Measurements from ENCODE around the gene FEM1A. TPM values are rescaled to one million over a fixed set of nuclear protein-coding genes. Genes with fewer than 3 reads are reported as not detected.

The FEM1A gene
- total and polyA plus RNA-seq, 10 of the 15 experiments (the other 5 are each of a cell fraction or from before 2014, with no cell fraction given), result 0.27 to 17.4 (median 3.8) TPM

DNA sequence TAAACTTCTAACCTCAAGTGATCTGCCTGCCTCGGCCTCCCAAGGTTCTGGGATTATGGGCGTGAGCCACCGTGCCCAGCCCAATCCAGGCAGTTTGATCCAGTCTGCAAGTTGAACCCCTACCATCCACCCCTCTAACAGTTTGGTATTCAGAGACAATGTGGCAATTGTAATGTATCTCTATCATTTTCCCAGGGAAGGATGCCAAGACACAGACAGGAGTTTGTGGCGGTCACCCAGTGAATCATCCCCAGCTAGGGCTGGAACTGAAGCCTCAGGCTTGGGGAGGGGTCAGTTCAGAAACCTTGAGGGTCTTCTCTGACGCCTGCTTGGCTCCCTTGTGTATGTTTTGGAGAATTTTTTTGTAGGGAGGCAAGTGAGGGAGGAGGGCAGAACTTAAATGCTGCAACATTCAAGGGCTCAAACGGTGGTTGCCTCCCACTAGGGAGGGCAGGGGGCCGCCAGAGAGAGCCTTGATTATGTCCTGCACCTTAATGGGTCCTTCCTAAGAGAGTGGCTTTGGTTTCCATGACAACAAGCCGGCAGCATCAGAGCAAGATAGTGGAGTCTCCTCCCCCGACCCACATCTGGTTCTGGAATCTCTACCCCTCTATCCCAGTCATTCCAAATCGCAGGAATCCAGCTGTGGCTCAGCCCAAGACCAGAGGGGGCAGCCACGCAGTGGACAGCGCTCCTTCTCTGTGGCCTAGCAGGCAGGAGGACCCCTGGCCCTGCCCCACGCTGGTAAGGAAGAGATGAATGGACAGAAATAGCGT is 14.9 kb upstream of the FEM1A start:
- in situ Hi-C loops (cut with MboI), result no loop called here
- RAD21 ChIA-PET (ENCODE audit: unreplicated experiment), result no interaction called here
- Histone ChIP-seq H3K79me2 (ENCODE audit: control insufficient read depth, insufficient read depth, low read length) (no peaks in the 10 kb centered on the region), H3K4me2 (ENCODE audit: control insufficient read depth, insufficient read depth) (no peak overlapping the region), H2AFZ (ENCODE audit: control insufficient read depth, low read depth, low read length) (no peak overlapping the region), H3K27ac (ENCODE audit: control insufficient read depth, insufficient read depth) (no peak overlapping the region), H3K36me3 (ENCODE audit: control insufficient read depth in 2 of 2, insufficient read depth in 2 of 2, low read length in 1 of 2) (no peaks in the 10 kb centered on the region), H3K4me1 (ENCODE audit: control insufficient read depth, insufficient read depth, low read length) (no peaks in the 10 kb centered on the region), H4K20me1 (ENCODE audit: control insufficient read depth, insufficient read depth) (no peaks in the 10 kb centered on the region), H3K4me3 (no peak overlapping the region), H3K27me3 (replicated peaks in 1 of 2; ENCODE audit: control insufficient read depth in 2 of 2, insufficient read depth in 2 of 2, low read length in 1 of 2) (no peaks in the 10 kb centered on the region; a peak in 1 of 4 replicates), H3K9ac (ENCODE audit: control insufficient read depth, insufficient read depth, low read length) (no peak overlapping the region), H3K9me3 (replicated peaks; ENCODE audit: control insufficient read depth, insufficient read depth, low read length) (no peaks in the 10 kb centered on the region; the same call in 2 of the 3 replicates)
- SMC1A ChIA-PET (ENCODE audit: uncharacterized antibody, unreplicated experiment), result interaction anchor here (1.8 kb wide), 1 partner anchor 15 kb away, joined by 6 read pairs; the partner anchor contains the start of gene FEM1A
- CTCF ChIA-PET, result interaction anchor here (2.3 kb wide), 1 partner anchor 14 kb away, joined by 8 read pairs; no protein-coding TSS in a partner anchor
- intact Hi-C loops (cut with micrococcal nuclease; ENCODE audit: unreplicated experiment), result no loop called here
- DNase-seq (ENCODE audit: low read depth, low spot score) (no peak), ATAC-seq (no peak), FAIRE-seq (no peak)
- POLR2A ChIA-PET, result interaction anchor here (0.6 kb wide), 1 partner anchor 46 kb away, joined by 5 read pairs; no protein-coding TSS in a partner anchor
- BruUV-seq (replicated peaks), result no TSS peak
- WGBS (ENCODE audit: insufficient coverage, insufficient replicate concordance, low lambda C conversion rate, missing lambda C conversion rate), result 14% methylated on average over 14 of the region's 14 CpGs
- no peak for TF ChIP-seq CEBPB (IDR thresholded peaks at IDR 0.05; ENCODE audit: borderline replicate concordance in 1 of 2, low read depth in 2 of 2, low read length in 2 of 2)
- TF ChIP-seq STAT3 (IDR thresholded peaks at IDR 0.05; ENCODE audit: low read depth, low read length), result no peak
- TF ChIP-seq CBX3 (IDR thresholded peaks at IDR 0.05; ENCODE audit: borderline replicate concordance, low read depth), result no peak
- TF ChIP-seq KDM1A (IDR thresholded peaks at IDR 0.05; ENCODE audit: borderline replicate concordance), result no peak
- TF ChIP-seq PAX5 (IDR thresholded peaks at IDR 0.05; ENCODE audit: borderline replicate concordance, low read depth, low read length), result no peak
- no peak for TF ChIP-seq BMI1 (IDR thresholded peaks at IDR 0.05; ENCODE audit: borderline replicate concordance)
- TF ChIP-seq IKZF2 (IDR thresholded peaks at IDR 0.05), result no peak
- no peak for TF ChIP-seq MYB (IDR thresholded peaks at IDR 0.05; ENCODE audit: borderline replicate concordance, low read depth, low read length)
- TF ChIP-seq CHD1 (IDR thresholded peaks at IDR 0.05; ENCODE audit: low read depth, low read length), result no peak
- no peak for TF ChIP-seq MXI1 (IDR thresholded peaks at IDR 0.05; ENCODE audit: low read depth, low read length)
- no peak for TF ChIP-seq JUND (IDR thresholded peaks at IDR 0.05; ENCODE audit: low read depth, low read length)
- TF ChIP-seq, protein P1, sequence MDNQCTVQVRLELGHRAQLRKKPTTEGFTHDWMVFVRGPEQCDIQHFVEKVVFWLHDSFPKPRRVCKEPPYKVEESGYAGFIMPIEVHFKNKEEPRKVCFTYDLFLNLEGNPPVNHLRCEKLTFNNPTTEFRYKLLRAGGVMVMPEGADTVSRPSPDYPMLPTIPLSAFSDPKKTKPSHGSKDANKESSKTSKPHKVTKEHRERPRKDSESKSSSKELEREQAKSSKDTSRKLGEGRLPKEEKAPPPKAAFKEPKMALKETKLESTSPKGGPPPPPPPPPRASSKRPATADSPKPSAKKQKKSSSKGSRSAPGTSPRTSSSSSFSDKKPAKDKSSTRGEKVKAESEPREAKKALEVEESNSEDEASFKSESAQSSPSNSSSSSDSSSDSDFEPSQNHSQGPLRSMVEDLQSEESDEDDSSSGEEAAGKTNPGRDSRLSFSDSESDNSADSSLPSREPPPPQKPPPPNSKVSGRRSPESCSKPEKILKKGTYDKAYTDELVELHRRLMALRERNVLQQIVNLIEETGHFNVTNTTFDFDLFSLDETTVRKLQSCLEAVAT (IDR thresholded peaks at IDR 0.05), result no peak
- TF ChIP-seq, protein P2, sequence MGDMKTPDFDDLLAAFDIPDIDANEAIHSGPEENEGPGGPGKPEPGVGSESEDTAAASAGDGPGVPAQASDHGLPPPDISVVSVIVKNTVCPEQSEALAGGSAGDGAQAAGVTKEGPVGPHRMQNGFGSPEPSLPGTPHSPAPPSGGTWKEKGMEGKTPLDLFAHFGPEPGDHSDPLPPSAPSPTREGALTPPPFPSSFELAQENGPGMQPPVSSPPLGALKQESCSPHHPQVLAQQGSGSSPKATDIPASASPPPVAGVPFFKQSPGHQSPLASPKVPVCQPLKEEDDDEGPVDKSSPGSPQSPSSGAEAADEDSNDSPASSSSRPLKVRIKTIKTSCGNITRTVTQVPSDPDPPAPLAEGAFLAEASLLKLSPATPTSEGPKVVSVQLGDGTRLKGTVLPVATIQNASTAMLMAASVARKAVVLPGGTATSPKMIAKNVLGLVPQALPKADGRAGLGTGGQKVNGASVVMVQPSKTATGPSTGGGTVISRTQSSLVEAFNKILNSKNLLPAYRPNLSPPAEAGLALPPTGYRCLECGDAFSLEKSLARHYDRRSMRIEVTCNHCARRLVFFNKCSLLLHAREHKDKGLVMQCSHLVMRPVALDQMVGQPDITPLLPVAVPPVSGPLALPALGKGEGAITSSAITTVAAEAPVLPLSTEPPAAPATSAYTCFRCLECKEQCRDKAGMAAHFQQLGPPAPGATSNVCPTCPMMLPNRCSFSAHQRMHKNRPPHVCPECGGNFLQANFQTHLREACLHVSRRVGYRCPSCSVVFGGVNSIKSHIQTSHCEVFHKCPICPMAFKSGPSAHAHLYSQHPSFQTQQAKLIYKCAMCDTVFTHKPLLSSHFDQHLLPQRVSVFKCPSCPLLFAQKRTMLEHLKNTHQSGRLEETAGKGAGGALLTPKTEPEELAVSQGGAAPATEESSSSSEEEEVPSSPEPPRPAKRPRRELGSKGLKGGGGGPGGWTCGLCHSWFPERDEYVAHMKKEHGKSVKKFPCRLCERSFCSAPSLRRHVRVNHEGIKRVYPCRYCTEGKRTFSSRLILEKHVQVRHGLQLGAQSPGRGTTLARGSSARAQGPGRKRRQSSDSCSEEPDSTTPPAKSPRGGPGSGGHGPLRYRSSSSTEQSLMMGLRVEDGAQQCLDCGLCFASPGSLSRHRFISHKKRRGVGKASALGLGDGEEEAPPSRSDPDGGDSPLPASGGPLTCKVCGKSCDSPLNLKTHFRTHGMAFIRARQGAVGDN (IDR thresholded peaks at IDR 0.05), result no peak
- TF ChIP-seq, protein P3, sequence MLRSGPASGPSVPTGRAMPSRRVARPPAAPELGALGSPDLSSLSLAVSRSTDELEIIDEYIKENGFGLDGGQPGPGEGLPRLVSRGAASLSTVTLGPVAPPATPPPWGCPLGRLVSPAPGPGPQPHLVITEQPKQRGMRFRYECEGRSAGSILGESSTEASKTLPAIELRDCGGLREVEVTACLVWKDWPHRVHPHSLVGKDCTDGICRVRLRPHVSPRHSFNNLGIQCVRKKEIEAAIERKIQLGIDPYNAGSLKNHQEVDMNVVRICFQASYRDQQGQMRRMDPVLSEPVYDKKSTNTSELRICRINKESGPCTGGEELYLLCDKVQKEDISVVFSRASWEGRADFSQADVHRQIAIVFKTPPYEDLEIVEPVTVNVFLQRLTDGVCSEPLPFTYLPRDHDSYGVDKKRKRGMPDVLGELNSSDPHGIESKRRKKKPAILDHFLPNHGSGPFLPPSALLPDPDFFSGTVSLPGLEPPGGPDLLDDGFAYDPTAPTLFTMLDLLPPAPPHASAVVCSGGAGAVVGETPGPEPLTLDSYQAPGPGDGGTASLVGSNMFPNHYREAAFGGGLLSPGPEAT (IDR thresholded peaks at IDR 0.05; ENCODE audit: low read depth), result no peak
- no peak for TF ChIP-seq TARDBP (IDR thresholded peaks at IDR 0.05; ENCODE audit: borderline replicate concordance)
- TF ChIP-seq EP300 (IDR thresholded peaks at IDR 0.05; ENCODE audit: borderline replicate concordance in 1 of 2, control insufficient read depth in 1 of 2, low read depth in 2 of 2, low read length in 2 of 2), result no peak
- no peak for TF ChIP-seq TBL1XR1 (IDR thresholded peaks at IDR 0.05; ENCODE audit: low read depth, low read length)

All from GM12878 (cell line).